ENCODE data around the gene SH2B2. TPM values are rescaled to one million over a fixed set of nuclear protein-coding genes. Genes with fewer than 3 reads are reported as not detected.

The SH2B2 gene
- total RNA-seq, 1 donor from 2014 or later = 32.1 TPM

- ChIA-PET POLR2A (interaction anchor here (0.5 to 6.0 kb wide), 5 partner anchors 11 to 131 kb away, joined by 3 to 180 read pairs (median 4); no protein-coding TSS in a partner anchor), CTCF (interaction anchor here (1.1 to 1.3 kb wide), 3 partner anchors 104 to 110 kb away, joined by 3 to 6 read pairs (median 3); partner anchors contain the start of gene PRKRIP1)
- Mint-ChIP-seq H3K4me3 (peak overlapping the region; percentile 78), H3K4me1 (peaks cover 59% of the 10 kb centered on the region), H3K27ac (peak overlapping the region; percentile 53), H3K27me3 (no peaks in the 10 kb centered on the region), H3K36me3 (ENCODE audit: low read depth) (no peaks in the 10 kb centered on the region), H3K9me3 (no peaks in the 10 kb centered on the region)
- ATAC-seq (ENCODE audit: low read depth) (no peak), DNase-seq (no peak)
- TF ChIP-seq CTCF (IDR thresholded peaks at IDR 0.05) = no peak
- intact Hi-C loops (cut with micrococcal nuclease) = loop anchor here (1.0 to 5.0 kb wide), 3 partner anchors 32 to 182 kb away; partner anchors contain the start of gene PRKRIP1
These were observed 980 bp upstream of the SH2B2 start for GRCh38 chr7:102285540-102286236.

- peak; percentile 51 for DNase-seq
- H3K4me1 Mint-ChIP-seq = peaks cover 71% of the 10 kb centered on the region
- H3K9me3 Mint-ChIP-seq = no peaks in the 10 kb centered on the region
- ChIA-PET CTCF (interaction anchor here (0.7 to 2.1 kb wide), 9 partner anchors 9 to 117 kb away, joined by 3 to 10 read pairs (median 3); partner anchors contain the start of gene PRKRIP1), POLR2A (interaction anchor here (0.5 to 6.0 kb wide), 14 partner anchors 10 to 1397 kb away, joined by 3 to 180 read pairs (median 6); partner anchors contain the start of genes PRKRIP1 and UFSP1)
- peak overlapping the region; percentile 53 for H3K27ac Mint-ChIP-seq
- peak overlapping the region; percentile 83 for H3K4me3 Mint-ChIP-seq
- peak; percentile 68 for ATAC-seq (ENCODE audit: low read depth)
- no peaks in the 10 kb centered on the region for H3K27me3 Mint-ChIP-seq
- intact Hi-C loops (cut with micrococcal nuclease) = loop anchor here (1.0 to 5.0 kb wide), 3 partner anchors 20 to 180 kb away; no protein-coding TSS in a partner anchor
- no peaks in the 10 kb centered on the region for H3K36me3 Mint-ChIP-seq (ENCODE audit: low read depth)
- no peak for TF ChIP-seq CTCF (IDR thresholded peaks at IDR 0.05)
These were observed 678 bp downstream of the SH2B2 start for GRCh38 chr7:102287111-102287980.

- DNase-seq (no peak), ATAC-seq (ENCODE audit: low read depth) (no peak)
- Mint-ChIP-seq H3K9me3 (no peaks in the 10 kb centered on the region), H3K27ac (peak overlapping the region; percentile 84), H3K4me3 (peak overlapping the region; percentile 83), H3K27me3 (no peaks in the 10 kb centered on the region), H3K36me3 (ENCODE audit: low read depth) (no peaks in the 10 kb centered on the region), H3K4me1 (peaks cover 75% of the 10 kb centered on the region)
- ChIA-PET CTCF (interaction anchor here (0.6 to 2.1 kb wide), 7 partner anchors 8 to 119 kb away, joined by 3 to 10 read pairs (median 4); no protein-coding TSS in a partner anchor), POLR2A (interaction anchor here (1.1 to 6.0 kb wide), 9 partner anchors 11 to 1398 kb away, joined by 3 to 180 read pairs (median 12); partner anchors contain the start of genes PRKRIP1 and UFSP1)
- TF ChIP-seq CTCF (IDR thresholded peaks at IDR 0.05) = no peak
- intact Hi-C loops (cut with micrococcal nuclease) = loop anchor here (1.0 to 5.0 kb wide), 3 partner anchors 19 to 179 kb away; no protein-coding TSS in a partner anchor
These were observed 1.3 kb downstream of the SH2B2 start for GRCh38 chr7:102287981-102288278.

GRCh38 chr7:102288285-102288930 is 1.7 kb downstream of the SH2B2 start:
- CTCF ChIA-PET = interaction anchor here (0.6 to 2.1 kb wide), 7 partner anchors 8 to 118 kb away, joined by 3 to 10 read pairs (median 4); no protein-coding TSS in a partner anchor
- peaks cover 77% of the 10 kb centered on the region for H3K4me1 Mint-ChIP-seq
- H3K9me3 Mint-ChIP-seq = no peaks in the 10 kb centered on the region
- POLR2A ChIA-PET = interaction anchor here (1.4 to 6.0 kb wide), 8 partner anchors 10 to 137 kb away, joined by 4 to 180 read pairs (median 15); partner anchors contain the start of gene PRKRIP1
- ATAC-seq (ENCODE audit: low read depth) = no peak
- H3K27ac Mint-ChIP-seq = peak overlapping the region; percentile 84
- H3K4me3 Mint-ChIP-seq = peak overlapping the region; percentile 83
- no peak for TF ChIP-seq CTCF (IDR thresholded peaks at IDR 0.05)
- intact Hi-C loops (cut with micrococcal nuclease) = loop anchor here (5.0 kb wide), 1 partner anchor 179 kb away; no protein-coding TSS in a partner anchor
- no peaks in the 10 kb centered on the region for H3K27me3 Mint-ChIP-seq
- DNase-seq = no peak
- no peaks in the 10 kb centered on the region for H3K36me3 Mint-ChIP-seq (ENCODE audit: low read depth)

Data from activated B cell treated with CpG ODN at 0.5 μM for 24 hours (primary cell).